ENCODE results near the gene PLD6.
A peak's percentile ranks its signal among the peaks of the same experiment; 100 is the strongest.
"Not testable (repeated sequence)": the region's sequence is repeated elsewhere in the genome, so short reads cannot be mapped to it uniquely, and the experiment has no call there.

The PLD6 gene

GRCh38 chr17:17196776-17197175 lies 9.4 kb downstream of the PLD6 start:
- Histone ChIP-seq H3K27ac (ENCODE audit: poor library complexity, severe bottlenecking) (no peak overlapping the region), H3K36me3 (ENCODE audit: low read depth) (no peaks in the 10 kb centered on the region; the same call in 1 of the 2 replicates), H3K4me3 (ENCODE audit: severe bottlenecking) (no peak overlapping the region), H3K27me3 (ENCODE audit: insufficient read depth, poor library complexity, severe bottlenecking) (no peaks in the 10 kb centered on the region), H3K4me1 (ENCODE audit: insufficient read depth, poor library complexity, severe bottlenecking) (no peaks in the 10 kb centered on the region), H3K9me3 (ENCODE audit: severe bottlenecking) (no peaks in the 10 kb centered on the region)
- ATAC-seq (ENCODE audit: low read depth) (peak; percentile 5; the same call in 1 of the 3 replicates), DNase-seq (ENCODE audit: low spot score) (no peak)
- no peak for TF ChIP-seq CTCF (IDR thresholded peaks at IDR 0.05; ENCODE audit: poor library complexity, severe bottlenecking)

- not testable (repeated sequence) for H3K27me3 ChIP-seq (ENCODE audit: insufficient read depth, poor library complexity, severe bottlenecking); ATAC-seq (ENCODE audit: low read depth); DNase-seq (ENCODE audit: low spot score); H3K9me3 ChIP-seq (ENCODE audit: severe bottlenecking); H3K36me3 ChIP-seq (ENCODE audit: low read depth); H3K4me1 ChIP-seq (ENCODE audit: insufficient read depth, poor library complexity, severe bottlenecking); H3K4me3 ChIP-seq (ENCODE audit: severe bottlenecking); H3K27ac ChIP-seq (ENCODE audit: poor library complexity, severe bottlenecking)
Observed at GRCh38 chr17:17195466-17195865, 10.7 kb downstream of the PLD6 start.

- TF ChIP-seq CTCF (IDR thresholded peaks at IDR 0.05; ENCODE audit: poor library complexity, severe bottlenecking): no peak
- DNase-seq (ENCODE audit: low spot score): no peak
- Histone ChIP-seq H3K27me3 (ENCODE audit: insufficient read depth, poor library complexity, severe bottlenecking) (no peaks in the 10 kb centered on the region), H3K9me3 (ENCODE audit: severe bottlenecking) (no peaks in the 10 kb centered on the region), H3K4me1 (ENCODE audit: insufficient read depth, poor library complexity, severe bottlenecking) (peaks cover 5% of the 10 kb centered on the region), H3K36me3 (ENCODE audit: low read depth) (peaks cover 22% of the 10 kb centered on the region), H3K27ac (ENCODE audit: poor library complexity, severe bottlenecking) (no peak overlapping the region), H3K4me3 (ENCODE audit: severe bottlenecking) (no peak overlapping the region)
- no peak for ATAC-seq (ENCODE audit: low read depth)
Observed at GRCh38 chr17:17191961-17192381, 14.2 kb downstream of the PLD6 start.

- Histone ChIP-seq H3K4me3 (ENCODE audit: severe bottlenecking) (no peak overlapping the region), H3K4me1 (ENCODE audit: insufficient read depth, poor library complexity, severe bottlenecking) (peaks cover 5% of the 10 kb centered on the region), H3K9me3 (ENCODE audit: severe bottlenecking) (no peaks in the 10 kb centered on the region), H3K27me3 (ENCODE audit: insufficient read depth, poor library complexity, severe bottlenecking) (no peaks in the 10 kb centered on the region), H3K27ac (ENCODE audit: poor library complexity, severe bottlenecking) (peak overlapping the region; percentile 26), H3K36me3 (ENCODE audit: low read depth) (peaks cover 27% of the 10 kb centered on the region)
- DNase-seq (ENCODE audit: low spot score) (no peak), ATAC-seq (ENCODE audit: low read depth) (peak; percentile 53; the same call in 2 of the 3 replicates)
- TF ChIP-seq CTCF (IDR thresholded peaks at IDR 0.05; ENCODE audit: poor library complexity, severe bottlenecking): no peak
Observed at GRCh38 chr17:17191346-17191792, 14.8 kb downstream of the PLD6 start.

GRCh38 chr17:17190188-17190587 lies 15.9 kb downstream of the PLD6 start:
- Histone ChIP-seq H3K4me1 (ENCODE audit: insufficient read depth, poor library complexity, severe bottlenecking) (peaks cover 13% of the 10 kb centered on the region), H3K27me3 (ENCODE audit: insufficient read depth, poor library complexity, severe bottlenecking) (no peaks in the 10 kb centered on the region), H3K9me3 (ENCODE audit: severe bottlenecking) (no peaks in the 10 kb centered on the region), H3K4me3 (ENCODE audit: severe bottlenecking) (no peak overlapping the region), H3K36me3 (ENCODE audit: low read depth) (peaks cover 39% of the 10 kb centered on the region), H3K27ac (ENCODE audit: poor library complexity, severe bottlenecking) (peak overlapping the region; percentile 26)
- TF ChIP-seq CTCF (IDR thresholded peaks at IDR 0.05; ENCODE audit: poor library complexity, severe bottlenecking): no peak
- ATAC-seq (ENCODE audit: low read depth): no peak
- no peak for DNase-seq (ENCODE audit: low spot score)
